ENCODE results near the gene FAAH2.

The FAAH2 gene

DNA sequence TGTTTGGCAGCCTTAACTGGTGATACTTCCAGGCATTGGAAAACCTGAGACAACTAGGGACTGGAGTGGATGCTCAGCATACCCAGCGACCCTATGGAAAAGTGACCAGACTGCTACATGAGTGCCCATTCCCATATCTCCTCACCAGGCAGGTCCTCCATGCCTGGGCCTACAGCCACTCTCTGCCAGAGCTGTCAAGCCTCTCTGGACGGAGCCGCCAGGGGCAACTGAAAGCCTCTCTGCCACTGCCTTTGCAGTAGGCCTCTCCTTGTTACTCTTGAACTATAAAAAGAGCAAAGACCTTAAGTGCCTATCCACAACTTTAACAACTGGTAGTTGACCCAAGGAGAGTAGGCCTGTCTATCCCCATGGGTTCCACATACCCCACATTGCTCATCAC, 20.2 kb upstream of the FAAH2 start:
- Histone ChIP-seq H3K4me2 (ENCODE audit: low read depth, low read length) (no peak overlapping the region), H3K36me3 (replicated peaks; ENCODE audit: insufficient read depth, low read length) (no peaks in the 10 kb centered on the region), H3K27me3 (replicated peaks; ENCODE audit: insufficient read depth, low read length) (no peaks in the 10 kb centered on the region), H3K9me3 (replicated peaks; ENCODE audit: insufficient read depth, low read length) (no peaks in the 10 kb centered on the region; the same call in 1 of the 2 replicates), H3K79me2 (ENCODE audit: low read length) (no peaks in the 10 kb centered on the region), H3K4me1 (ENCODE audit: low read length) (no peaks in the 10 kb centered on the region), H3F3A (ENCODE audit: insufficient read depth, low read length) (no peaks in the 10 kb centered on the region), H4K20me1 (ENCODE audit: insufficient read depth, low read length) (no peaks in the 10 kb centered on the region), H3K9ac (ENCODE audit: low read length) (no peak overlapping the region), H3K9me2 (replicated peaks; ENCODE audit: insufficient read depth, low read length) (no peaks in the 10 kb centered on the region), H3K27ac (ENCODE audit: low read length) (no peak overlapping the region), H2AFZ (ENCODE audit: low read length) (no peak overlapping the region), H3K4me3 (ENCODE audit: low read length) (no peak overlapping the region)
- DNase-seq, result no peak
- TF ChIP-seq, protein P1, sequence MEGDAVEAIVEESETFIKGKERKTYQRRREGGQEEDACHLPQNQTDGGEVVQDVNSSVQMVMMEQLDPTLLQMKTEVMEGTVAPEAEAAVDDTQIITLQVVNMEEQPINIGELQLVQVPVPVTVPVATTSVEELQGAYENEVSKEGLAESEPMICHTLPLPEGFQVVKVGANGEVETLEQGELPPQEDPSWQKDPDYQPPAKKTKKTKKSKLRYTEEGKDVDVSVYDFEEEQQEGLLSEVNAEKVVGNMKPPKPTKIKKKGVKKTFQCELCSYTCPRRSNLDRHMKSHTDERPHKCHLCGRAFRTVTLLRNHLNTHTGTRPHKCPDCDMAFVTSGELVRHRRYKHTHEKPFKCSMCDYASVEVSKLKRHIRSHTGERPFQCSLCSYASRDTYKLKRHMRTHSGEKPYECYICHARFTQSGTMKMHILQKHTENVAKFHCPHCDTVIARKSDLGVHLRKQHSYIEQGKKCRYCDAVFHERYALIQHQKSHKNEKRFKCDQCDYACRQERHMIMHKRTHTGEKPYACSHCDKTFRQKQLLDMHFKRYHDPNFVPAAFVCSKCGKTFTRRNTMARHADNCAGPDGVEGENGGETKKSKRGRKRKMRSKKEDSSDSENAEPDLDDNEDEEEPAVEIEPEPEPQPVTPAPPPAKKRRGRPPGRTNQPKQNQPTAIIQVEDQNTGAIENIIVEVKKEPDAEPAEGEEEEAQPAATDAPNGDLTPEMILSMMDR (IDR thresholded peaks at IDR 0.05; ENCODE audit: low read length), result no peak
- TF ChIP-seq EZH2phosphoT487 (IDR thresholded peaks at IDR 0.05; ENCODE audit: low read length) (no peak), EZH2 (optimal IDR thresholded peaks at IDR 0.05; ENCODE audit: low read depth, low read length) (no peak)

DNA sequence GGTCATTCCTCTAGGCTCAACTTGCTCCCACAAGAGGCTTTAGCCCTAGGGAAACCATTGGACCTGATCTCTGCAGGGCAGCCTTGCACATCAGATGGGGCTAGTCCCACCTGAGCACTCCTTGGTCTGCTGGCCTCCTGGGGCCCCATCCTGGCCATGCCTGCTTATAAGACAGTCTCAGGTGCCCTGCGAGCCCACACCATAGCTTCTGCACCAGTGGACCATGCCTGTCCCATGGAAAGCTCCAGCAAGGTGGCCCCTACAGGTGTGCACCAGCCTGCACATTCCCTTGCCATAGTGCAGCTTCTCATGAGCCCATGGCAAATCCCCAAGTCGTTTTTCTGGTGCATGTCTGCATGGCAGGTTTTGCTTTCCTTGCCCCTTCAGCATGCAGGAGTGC, 19.6 kb upstream of the FAAH2 start:
- no peaks in the 10 kb centered on the region for H3K9me2 ChIP-seq (replicated peaks; ENCODE audit: insufficient read depth, low read length)
- H3K27me3 ChIP-seq (replicated peaks; ENCODE audit: insufficient read depth, low read length), result no peaks in the 10 kb centered on the region
- no peak overlapping the region for H3K27ac ChIP-seq (ENCODE audit: low read length)
- H3K9ac ChIP-seq (ENCODE audit: low read length), result no peak overlapping the region
- H3K4me3 ChIP-seq (ENCODE audit: low read length), result no peak overlapping the region
- H3K4me1 ChIP-seq (ENCODE audit: low read length), result no peaks in the 10 kb centered on the region
- no peaks in the 10 kb centered on the region for H3K36me3 ChIP-seq (replicated peaks; ENCODE audit: insufficient read depth, low read length)
- no peaks in the 10 kb centered on the region; the same call in 1 of the 2 replicates for H3K9me3 ChIP-seq (replicated peaks; ENCODE audit: insufficient read depth, low read length)
- no peaks in the 10 kb centered on the region for H3F3A ChIP-seq (ENCODE audit: insufficient read depth, low read length)
- no peaks in the 10 kb centered on the region for H4K20me1 ChIP-seq (ENCODE audit: insufficient read depth, low read length)
- H3K4me2 ChIP-seq (ENCODE audit: low read depth, low read length), result no peak overlapping the region
- TF ChIP-seq EZH2 (optimal IDR thresholded peaks at IDR 0.05; ENCODE audit: low read depth, low read length), result no peak
- TF ChIP-seq, protein P1 (IDR thresholded peaks at IDR 0.05; ENCODE audit: low read length), result no peak
- H3K79me2 ChIP-seq (ENCODE audit: low read length), result no peaks in the 10 kb centered on the region
- DNase-seq, result no peak
- H2AFZ ChIP-seq (ENCODE audit: low read length), result no peak overlapping the region

DNA sequence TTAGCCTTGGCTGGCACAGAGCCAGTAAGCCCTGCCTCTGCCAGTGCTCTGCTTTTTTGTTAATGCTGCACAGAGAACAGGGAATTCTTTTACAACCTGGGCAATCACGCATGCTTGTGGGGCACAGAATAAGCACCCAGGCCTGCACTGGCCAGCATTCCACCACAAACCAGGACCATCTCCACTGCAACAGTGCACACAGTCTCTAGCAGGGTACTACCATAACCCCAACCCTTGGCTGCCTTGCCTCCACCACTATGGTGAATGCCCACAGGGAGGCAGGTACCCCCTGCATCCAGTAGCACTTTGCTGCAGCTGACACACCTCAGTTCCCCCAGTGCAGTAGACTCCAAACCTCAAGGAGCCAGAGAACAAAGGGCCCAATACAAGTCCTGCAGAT, 19.2 kb upstream of the FAAH2 start:
- Histone ChIP-seq H3K36me3 (replicated peaks; ENCODE audit: insufficient read depth, low read length) (no peaks in the 10 kb centered on the region), H2AFZ (ENCODE audit: low read length) (no peak overlapping the region), H3K9ac (ENCODE audit: low read length) (no peak overlapping the region), H3K9me2 (replicated peaks; ENCODE audit: insufficient read depth, low read length) (no peaks in the 10 kb centered on the region), H3K79me2 (ENCODE audit: low read length) (no peaks in the 10 kb centered on the region), H3K27ac (ENCODE audit: low read length) (no peak overlapping the region), H3F3A (ENCODE audit: insufficient read depth, low read length) (no peaks in the 10 kb centered on the region), H3K4me1 (ENCODE audit: low read length) (no peaks in the 10 kb centered on the region), H3K27me3 (replicated peaks; ENCODE audit: insufficient read depth, low read length) (no peaks in the 10 kb centered on the region), H3K9me3 (replicated peaks; ENCODE audit: insufficient read depth, low read length) (no peaks in the 10 kb centered on the region; the same call in 1 of the 2 replicates), H3K4me3 (ENCODE audit: low read length) (no peak overlapping the region), H3K4me2 (ENCODE audit: low read depth, low read length) (no peak overlapping the region), H4K20me1 (ENCODE audit: insufficient read depth, low read length) (no peaks in the 10 kb centered on the region)
- no peak for DNase-seq
- TF ChIP-seq EZH2 (optimal IDR thresholded peaks at IDR 0.05; ENCODE audit: low read depth, low read length) (no peak), EZH2phosphoT487 (IDR thresholded peaks at IDR 0.05; ENCODE audit: low read length) (no peak)
- TF ChIP-seq, protein P1 (IDR thresholded peaks at IDR 0.05; ENCODE audit: low read length), result no peak

All from MM.1S (cell line).